Stimulated activated CD8-positive, alpha-beta memory T cell treated with anti-CD3 and anti-CD28 coated beads, Interleukin-4, amount 100 ng/mL, for 24 hours (primary cell): ENCODE measurements around the gene AKT1S1.
A peak's percentile ranks its signal among the peaks of the same experiment; 100 is the strongest.

Experiments
- DNase-seq: peaks from one replicate; pipeline ENCODE4 v3.0.0-alpha.2; 2020; ENCODE audit warnings: low read depth

AKT1S1 gene

DNA sequence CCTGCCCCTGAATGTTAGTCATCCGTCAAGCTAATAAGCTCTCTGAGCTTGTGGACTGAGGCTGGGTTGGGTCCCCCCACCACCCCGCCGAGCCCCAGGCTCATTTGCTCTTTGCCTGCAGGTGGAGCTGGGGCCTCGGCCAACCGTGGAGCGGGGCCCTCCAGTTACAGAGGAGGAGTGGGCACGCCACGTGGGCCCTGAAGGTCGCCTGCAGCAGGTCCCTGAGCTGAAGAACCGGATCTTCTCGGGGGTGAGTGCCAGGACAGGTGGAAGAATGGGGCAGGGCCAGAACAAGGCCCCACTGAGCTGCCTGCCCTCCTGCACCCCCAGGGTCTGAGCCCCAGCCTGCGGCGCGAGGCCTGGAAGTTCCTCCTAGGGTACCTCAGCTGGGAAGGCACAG lies 5.5 kb upstream of the AKT1S1 start:
- DNase-seq: no peak

DNA sequence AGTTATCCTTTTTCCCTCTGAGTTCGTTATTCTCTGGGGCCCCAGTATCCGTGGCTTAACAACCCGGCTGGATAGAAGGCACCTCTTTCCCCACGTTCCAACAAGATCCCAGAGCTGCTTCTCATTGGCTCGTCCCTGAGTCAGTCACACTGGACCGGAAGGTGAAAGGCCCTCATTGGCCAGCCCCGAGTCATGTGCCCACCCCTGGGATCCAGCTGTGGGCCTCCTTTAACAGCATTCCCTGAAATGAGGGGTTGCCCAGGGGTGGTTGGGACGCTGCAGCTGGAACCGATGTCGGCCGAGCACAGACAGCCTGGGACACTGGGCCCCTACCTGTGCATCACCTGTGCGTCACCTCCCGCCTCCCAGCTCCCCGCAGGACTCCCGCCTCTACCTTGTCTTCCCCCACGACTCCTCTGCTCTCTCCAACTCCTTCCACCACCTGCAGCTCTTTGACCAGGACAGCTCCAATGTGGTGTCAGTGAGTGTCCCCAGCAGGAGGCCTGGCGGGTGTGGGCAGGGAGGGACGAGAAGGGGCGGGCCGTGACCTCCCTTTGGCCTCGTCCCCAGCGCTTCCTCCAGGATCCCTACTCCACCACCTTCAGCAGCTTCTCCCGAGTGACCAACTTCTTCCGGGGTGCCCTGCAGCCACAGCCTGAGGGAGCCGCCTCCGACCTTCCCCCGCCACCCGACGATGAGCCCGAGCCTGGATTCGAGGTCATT lies 4.7 kb upstream of the AKT1S1 start:
- DNase-seq: no peak

DNA sequence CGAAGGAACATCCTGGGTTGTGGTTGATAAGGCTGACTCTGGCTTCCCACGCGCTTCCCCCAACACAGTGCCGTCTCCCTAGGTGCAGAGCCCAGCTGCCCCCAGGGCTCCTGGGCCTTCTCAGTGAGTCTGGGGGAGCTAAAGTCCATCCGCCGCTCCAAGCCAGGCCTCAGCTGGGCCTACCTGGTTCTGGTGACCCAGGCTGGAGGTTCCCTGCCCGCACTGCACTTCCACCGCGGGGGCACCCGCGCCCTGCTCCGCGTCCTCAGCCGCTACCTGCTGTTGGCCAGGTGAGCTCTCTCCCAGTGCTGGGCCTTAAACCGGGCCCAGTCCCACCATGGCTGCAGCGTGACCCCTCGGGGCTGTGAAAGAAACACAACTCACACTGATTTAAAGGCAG lies 4.0 kb upstream of the AKT1S1 start:
- no peak for DNase-seq

DNA sequence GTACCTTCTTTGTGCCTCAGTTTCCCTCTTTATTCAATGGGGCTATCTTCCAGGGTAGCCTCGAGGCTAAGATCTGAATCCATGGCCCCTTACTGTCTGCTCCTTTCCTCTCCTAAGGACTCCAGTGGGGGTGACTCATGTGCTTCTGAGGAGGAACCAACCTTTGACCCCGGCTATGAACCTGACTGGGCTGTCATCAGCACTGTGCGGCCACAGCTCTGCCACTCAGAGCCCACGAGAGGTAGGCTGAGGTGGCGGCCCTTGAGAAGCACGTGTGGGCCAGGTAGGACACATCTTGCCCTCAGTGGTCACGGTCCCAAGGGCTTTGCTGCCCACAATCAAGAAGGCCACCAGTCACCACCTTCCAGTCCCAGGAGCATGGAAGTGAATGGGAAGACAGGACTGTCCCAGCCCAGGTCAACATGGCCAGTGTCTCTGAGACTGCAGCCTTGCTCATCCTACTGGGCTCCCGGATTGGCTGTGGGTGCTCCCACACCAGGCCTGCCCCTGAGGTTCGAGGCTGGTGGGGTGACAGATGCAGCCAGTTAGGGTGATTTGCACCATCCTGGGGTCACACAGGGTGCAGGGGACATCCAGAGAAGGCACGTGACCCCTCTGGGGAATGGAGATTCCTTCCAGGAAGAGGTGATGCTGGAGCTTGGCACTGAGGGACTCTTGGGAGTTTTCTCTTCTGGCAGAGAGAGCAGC lies 3.2 kb upstream of the AKT1S1 start:
- no peak for DNase-seq

DNA sequence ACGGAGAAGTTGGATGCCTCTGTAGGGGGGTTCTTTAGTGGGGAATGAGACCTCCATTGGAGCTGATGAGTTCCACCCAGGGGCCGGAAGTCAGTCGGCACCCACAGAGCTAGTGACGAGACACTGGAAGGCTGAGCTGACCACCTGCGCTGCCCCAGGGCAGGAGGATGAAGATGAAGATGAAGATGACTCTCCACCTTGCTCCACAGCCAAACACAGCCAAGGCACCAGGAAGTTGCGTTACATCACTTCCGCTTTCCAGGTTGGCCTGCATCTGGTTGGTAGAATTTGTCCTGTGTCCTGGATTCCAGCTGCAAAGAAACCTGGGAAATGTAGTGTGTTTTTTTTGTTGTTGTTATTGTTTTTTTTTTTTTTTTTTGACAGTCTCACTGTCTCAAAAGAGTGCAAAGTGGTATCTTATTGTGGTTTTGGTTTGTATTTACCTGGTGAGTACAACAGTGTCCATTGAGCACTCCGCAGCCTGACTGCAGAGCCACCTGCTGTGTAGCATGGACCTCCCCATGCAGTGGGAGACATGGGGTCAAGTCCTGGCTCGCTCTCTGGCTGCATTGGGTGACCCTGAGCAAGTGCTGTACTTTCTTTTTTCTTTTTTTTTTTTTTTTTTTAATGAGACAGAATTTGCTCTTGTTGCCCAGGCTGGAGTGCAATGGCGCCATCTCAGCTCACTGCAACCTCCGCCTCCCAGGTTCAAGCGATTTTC lies 2.2 kb upstream of the AKT1S1 start:
- DNase-seq: no peak

DNA sequence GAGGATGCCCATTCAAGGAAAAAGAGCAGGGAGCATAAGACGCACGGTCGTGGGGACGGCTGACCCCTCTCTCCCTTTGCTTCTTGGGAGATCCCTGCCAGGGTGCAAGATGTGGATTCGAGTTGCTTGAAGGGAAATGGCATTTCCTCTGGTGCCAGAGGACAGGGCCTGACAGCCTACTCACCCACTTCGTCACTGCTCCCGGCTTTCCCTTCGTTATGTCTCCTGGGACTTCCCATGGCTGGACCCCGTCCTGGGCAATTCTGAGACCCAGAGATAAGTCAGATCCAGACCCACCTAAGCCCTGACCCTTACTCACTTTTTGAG lies 1.6 kb upstream of the AKT1S1 start:
- no peak for DNase-seq

DNA sequence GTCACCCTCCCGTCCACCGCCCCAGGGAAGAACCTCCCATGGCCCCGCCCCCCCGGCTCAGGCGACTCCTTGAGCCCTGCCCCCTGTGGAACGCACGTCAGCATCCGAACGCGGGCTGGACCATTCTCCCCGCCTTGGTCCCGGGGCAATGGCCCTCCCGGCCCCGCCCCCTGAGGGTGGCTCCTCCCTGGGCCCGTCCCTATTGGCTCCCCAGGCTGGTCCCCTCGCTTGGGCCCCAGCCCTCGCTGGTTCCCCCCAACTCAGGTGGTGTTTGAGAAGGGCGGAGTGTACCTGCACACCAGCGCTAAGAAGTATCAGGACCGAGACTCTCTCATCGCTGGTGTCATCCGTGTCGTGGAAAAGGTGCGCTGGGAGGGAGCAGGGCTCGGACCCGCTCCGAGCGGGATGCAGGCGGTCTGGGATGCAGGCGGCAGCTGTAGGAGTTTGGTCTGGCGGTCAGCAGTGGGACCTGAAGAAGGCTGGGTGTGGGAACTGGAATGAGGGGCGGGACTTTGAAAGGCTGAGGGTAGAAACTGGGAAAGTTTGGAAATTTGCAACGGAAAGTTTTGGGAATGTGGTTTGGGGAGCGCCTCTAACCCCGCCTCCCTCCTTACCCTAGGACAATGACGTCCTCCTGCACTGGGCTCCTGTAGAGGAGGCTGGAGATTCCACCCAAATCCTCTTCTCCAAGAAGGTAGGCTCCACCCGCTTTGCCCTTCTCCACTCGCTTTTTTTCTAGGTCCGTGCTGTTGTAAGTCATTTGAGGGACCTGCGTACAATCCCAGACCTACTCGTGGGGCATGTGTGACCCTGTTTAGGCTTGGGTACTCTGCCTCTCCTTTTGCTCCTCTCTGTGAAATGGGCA lies 956 bp upstream of the AKT1S1 start:
- peak; percentile 99 for DNase-seq

DNA sequence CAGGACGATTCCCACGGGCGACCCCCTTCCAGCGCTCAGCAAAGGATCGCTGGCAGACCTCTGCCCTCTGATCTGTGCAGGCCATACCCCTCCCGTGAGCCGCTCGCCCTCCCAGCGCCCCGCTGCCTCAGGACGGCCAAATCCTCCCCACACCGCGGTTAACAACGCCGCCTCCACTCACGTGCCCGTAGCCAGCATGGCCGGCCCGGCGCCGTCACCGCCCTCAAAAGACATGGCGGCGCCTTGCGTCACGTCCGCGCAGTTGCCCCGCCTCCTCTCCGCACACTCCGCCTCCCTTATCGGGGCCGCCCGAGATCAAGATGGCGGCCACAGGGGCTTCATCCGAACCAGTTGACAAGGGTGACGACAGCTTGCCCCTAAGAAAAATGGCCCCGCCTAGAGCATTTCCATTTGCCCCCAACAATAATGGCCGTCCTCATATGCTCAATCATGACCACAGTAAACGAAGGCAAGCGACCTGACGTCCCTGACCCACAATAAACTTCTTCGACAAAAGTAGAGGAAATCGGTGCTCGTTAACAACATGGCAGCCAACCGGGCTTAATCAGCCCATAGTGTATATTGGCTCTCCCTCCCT lies 634 bp downstream of the AKT1S1 start:
- DNase-seq: peak; percentile 94

DNA sequence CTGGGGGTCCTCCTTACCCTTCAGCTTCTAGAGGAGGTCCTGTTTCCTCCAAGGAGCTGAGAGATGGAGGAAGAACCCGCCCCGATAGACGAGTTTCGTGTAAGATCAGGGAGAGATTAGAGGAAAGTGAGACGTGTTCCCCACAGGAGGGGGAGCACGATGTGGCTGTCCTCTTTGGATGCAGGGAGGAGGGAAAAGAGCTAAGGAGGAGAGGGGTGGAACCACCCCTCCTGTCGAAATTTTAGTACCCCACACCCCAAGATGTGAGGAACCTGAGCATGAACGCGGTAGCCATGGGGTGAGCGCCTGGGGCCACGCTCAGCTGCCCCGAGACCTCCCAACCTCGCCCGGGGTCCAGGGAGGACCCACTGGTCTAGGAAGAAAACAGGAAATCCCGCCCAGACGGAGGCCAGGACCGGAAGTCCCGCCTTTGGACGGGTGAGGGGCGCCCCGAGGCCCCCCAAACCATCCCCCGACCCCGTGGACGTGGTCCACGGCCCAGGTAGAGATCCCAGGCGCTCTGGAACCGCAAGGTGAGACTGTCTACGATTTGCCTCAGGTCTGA lies 1.2 kb downstream of the AKT1S1 start:
- peak; percentile 41 for DNase-seq

DNA sequence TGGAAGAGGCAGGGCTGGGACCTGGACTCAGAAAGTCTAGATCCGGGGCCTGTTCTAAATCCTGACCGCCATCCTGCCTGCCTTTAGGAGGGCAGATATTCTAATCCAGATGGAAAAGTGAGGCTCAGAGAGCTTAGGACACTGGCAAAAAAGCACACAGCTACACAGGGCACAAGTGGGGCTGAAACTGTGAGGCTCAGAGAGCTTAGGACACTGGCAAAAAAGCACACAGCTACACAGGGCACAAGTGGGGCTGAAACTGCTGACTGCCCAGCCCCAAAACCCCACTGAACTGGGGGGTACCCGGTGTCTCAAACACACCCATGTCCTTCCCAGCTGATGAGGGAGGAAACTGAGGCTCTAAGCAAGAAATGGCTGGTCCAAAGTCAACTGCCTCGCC lies 2.0 kb downstream of the AKT1S1 start:
- no peak for DNase-seq

DNA sequence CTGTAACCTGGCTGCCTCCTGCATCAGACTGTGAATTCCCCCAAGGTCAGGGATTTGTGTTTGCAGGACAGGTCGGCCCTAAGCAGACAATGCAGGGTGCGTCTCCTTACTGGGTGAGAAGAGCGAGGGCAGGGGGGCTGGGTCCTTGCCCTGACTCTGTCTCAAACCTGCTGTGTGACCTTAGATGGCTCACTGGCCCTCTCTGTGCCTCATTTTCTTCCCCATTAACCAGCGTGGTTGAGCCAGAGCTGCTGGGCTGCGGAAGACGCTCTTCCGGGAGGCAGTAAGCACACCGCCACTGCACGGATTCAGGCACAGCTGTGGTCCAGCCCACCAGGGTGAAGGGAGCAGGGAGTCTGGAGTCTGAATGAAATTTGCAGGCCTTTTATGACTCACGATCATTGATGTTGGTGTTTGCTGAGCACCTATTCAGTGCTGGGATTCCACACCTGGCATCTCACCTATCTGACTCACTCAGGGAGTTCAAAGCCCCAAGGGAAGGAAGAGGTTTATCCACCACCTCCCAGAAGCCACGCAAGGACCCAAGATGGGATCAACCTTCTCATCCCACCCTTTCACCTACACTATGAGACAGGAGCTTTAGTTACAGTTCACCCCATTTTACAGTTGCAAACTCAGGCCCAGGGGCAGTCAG lies 2.5 kb downstream of the AKT1S1 start:
- DNase-seq: no peak

DNA sequence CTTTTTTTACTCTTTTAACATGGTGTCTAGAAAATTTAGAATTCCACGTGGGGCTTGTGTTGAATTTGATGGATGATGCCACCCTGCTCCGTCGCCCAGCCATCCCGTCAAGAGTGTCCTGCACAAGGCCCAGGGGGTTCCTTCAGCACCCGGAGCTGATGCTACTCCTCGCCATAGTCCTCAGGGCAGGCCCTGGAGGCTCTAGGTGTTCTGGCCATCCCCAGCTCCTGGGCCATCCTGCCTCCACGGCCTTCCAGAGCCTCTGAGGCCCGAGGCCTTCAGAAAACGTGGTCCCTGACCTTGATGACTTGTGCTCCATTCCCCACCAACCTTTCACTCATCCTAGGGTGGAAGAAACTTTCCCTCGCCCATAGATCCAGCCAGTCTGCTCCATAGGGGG lies 3.3 kb downstream of the AKT1S1 start:
- no peak for DNase-seq

DNA sequence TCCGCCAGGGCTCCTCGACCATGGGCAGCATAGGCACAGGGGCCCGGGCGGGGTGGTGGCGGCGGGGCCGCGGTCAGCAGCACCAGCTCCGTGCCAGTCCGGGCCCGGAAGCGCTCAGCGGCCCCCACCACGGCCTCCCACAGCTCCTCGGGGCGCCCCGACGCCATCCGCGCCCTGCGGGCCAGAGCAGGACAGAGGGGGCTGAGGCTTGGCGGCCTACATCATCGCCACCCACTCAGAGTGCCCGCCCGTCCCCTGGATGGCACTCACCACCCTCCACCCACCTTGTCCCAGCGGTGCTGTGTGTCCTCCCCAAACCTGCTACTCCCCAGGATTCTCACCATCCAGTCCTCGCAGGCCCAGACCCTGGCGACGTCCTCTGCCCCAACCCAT lies 4.0 kb downstream of the AKT1S1 start:
- no peak for DNase-seq

DNA sequence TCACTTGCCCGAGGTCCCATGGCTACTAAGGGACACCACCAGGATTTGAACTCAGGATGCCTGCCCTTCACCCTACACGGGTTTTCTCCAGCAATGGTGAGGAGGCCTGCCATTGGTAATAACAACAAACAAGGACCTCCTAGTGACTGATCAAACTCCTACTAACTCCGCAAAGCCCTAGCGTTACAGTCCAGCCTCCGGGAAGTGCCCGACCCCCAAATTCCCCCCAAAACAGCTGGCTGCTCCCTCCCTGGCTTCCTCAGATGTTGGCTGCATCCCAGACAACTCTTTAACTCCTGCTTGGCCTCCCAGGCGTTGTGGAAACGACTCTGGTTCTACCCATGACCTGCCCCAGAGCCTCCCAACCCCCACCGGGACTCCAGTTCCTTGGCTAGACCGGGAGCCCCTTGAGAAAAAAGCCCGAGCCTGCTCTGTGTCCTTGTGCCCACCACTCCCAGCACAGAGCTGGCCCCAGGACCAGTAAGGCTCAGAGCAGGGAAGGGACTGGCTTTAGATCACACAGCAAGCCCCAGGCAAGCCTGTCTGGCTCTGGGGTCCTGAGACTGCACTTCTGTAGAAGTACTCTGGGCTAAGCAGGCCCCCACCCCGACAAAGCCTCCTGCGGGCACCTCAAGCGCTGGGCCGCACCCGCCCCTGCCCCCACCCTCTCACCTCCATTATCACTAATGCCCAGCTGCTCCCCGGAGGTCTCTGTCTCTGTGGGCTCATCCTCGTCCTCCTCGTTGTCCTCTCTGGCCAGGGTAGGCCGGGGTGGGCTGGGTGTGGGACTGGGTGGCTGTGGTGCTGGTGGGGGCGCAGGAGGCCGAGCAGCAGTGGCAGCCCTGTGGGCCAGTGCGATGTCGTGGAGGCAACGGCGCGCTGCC lies 4.7 kb downstream of the AKT1S1 start:
- DNase-seq: no peak

DNA sequence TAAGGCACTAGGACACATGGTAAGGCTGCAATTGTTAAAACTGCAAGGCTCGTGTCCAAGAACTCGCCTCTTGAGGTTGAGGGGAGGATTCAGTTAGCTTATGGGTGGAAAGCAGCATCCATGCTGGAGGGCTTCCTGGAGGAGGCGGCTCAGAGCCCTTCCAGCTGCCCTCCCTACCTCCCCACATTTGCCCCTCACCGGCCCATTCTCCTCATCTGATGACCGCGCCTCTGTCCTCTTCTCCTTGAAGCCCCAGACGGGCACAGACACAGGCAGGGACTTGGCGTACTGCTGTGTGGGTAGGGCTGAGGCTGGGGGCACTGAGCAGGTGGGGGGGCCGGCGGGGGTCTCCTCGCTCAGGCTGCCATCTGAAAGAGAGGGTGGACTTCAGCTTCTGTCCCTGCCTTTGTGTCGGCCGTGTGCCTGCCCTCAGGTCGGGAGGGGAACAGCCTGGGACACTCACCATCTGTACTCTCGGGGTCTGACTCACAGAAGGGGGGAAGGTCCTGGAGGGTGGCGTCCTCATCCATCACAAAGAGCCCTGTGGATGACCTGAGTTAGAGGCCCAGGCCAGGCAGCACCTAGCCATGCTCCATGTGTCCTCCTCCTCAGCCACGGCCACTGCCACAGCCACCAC lies 5.7 kb downstream of the AKT1S1 start:
- no peak for DNase-seq

DNA sequence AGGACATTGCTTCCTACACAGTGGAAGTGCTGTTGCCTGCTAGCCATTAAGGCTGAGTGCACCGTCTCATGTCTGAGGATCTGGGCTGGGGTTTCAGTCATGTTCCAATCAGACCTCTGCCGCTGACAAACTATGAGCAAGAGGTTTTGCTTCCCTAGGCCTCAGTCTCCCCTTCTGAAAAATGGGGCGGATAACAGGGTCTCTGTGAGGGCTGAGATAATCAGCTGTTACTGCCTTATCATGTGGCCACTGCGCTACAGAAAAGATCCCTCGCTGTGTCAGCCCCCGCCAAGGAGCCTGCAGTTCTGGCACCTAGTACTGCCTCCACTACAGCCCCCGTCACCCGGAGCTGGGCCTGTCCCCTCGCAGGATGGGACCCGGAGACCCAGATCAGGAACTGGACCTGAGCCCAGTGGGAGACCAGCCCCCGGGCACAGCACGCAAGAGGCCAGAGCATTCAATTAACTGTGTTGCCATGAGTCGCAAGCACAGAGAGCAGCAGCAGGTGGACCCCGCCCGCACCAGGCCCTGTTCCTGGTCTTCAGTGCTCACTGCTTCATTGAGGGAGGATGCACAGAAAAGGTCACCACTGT lies 6.8 kb downstream of the AKT1S1 start:
- no peak for DNase-seq

DNA sequence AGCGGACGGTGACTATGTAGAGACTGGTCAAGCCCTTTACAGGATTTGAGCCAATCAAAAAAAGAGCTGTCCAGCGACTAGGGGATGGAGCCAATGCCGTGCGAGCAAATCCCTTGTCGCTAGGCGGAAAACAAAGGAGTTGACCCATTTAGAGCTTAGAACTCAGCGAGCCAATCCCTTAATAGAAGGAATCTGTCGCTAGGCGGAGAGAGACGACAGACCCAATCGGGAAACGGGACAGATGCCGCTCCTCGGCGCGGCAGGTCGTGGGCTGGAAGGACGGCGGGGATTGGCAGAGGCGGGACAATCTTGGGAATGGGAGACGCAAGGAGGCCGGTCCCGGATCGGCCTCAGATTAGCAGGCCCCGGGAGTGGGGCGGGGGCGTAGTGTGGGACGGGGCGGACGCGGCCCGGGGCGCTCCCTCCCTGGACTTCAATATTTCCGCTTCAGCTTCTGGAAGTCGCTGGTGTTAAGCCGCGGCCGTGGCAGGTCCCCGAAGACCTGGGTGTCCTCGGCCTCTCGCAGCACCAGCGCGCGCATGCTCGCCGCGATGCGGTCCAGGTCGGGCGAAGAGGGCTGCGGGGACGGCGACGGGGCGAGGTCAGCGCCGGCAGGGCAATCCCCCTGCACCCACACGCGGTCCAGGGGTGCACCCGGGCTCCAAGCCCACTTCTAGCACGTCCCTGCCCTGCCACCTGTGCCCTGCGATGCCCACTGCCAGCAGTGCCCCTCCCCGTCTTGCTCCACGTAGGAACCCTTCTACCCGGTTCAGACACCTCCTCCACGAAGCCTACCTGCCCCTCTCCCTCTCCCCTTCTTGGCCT lies 7.5 kb downstream of the AKT1S1 start:
- DNase-seq: peak; percentile 82

DNA sequence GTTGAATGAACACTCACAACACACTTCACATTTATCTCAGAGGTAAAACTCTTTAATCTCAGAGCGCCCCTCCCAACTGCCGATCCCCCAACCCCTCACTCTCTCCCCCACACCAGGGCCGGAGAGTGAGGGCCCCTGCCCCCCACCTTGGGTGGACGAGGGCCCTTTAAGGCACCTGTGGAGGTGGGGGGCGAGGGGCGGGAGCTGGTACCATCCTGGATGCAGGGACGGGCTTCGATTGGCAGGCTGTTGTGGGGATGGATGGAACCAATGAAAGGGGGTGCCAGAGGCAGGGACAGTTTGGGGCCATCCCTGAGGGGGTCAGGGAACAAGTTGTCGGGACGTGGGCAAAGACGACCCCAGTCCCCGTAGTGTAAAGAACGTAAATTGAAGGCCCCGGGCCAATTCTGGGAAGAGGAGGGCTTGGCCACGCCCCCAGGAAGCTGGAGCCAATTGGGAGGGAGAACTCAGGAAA lies 8.1 kb downstream of the AKT1S1 start:
- no peak for DNase-seq
